GM12872 (cell line): ENCODE results near the gene TBC1D1.

Experiments used
- TF ChIP-seq, protein P1 (sequence below): IDR thresholded peaks from 3 replicates; pipeline ENCODE4 v1.5.1; 2011; ENCODE audit warnings: low read depth, mild to moderate bottlenecking, low read length, moderate library complexity; ENCODE audit not compliant: insufficient read depth

Gene TBC1D1

DNA sequence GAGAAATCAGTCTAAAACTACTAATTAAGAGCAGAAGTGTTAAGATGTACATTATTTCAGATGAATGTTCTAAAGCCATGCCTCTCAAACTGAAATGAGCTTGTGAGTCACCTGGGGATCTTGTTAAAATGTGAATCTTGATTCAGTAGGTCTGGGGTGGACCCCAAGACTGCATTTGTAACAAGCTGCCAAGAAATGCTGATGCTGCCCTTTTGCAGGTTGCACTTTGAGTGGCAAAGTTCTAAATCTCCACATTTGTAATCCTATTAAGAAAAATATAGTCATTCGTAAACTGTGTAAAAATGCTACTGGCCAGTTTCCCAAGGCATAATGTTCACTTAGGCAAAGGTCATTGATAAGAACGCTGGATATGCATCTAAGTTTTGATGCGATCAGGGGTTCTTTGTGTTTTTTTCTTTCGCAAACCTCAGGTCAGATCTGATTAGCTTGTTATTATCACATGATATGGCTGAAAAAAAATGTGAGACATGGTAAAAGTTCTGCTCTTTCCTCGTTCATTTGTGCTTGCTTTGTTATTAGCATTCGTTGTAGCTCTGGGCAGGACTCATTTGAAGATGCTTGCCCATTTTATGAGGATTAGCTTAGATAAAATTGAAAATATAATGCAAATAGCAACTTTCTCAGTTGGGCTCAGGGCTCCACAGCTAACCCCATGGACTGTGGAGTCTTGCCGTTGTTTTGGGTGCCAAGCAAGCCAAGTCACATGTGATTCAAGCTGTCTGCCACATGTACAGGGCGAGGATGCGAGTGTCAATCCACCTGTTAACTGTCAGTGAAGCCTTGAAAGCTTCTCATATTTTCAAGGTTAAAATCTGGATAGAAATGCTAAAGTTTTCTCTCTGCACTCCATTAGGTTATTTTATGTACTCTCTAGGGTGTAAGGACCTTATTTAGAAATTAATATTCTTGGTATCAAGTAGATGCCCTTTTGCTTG is 12.1 kb downstream of the TBC1D1 start:
- TF ChIP-seq, protein P1, sequence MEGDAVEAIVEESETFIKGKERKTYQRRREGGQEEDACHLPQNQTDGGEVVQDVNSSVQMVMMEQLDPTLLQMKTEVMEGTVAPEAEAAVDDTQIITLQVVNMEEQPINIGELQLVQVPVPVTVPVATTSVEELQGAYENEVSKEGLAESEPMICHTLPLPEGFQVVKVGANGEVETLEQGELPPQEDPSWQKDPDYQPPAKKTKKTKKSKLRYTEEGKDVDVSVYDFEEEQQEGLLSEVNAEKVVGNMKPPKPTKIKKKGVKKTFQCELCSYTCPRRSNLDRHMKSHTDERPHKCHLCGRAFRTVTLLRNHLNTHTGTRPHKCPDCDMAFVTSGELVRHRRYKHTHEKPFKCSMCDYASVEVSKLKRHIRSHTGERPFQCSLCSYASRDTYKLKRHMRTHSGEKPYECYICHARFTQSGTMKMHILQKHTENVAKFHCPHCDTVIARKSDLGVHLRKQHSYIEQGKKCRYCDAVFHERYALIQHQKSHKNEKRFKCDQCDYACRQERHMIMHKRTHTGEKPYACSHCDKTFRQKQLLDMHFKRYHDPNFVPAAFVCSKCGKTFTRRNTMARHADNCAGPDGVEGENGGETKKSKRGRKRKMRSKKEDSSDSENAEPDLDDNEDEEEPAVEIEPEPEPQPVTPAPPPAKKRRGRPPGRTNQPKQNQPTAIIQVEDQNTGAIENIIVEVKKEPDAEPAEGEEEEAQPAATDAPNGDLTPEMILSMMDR: no peak

DNA sequence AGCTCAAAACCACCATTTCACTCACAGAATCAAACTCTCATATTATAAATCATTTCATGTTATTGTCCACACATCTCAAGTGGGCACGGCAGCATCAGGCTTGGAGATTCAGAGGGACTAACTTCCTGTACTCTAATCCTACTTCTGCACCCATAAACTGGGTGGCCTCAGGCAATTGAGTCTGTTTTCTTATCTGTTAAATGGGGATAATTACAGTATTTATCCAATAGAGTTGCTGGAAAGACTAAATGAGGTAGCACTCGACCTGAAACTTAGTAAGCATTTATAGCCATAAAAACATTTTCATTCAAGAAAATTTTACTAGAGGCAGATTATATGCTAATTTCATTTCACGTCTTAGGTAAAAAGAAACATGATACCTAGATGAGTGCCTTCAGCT is 13.0 kb downstream of the TBC1D1 start:
- TF ChIP-seq, protein P1: no peak

DNA sequence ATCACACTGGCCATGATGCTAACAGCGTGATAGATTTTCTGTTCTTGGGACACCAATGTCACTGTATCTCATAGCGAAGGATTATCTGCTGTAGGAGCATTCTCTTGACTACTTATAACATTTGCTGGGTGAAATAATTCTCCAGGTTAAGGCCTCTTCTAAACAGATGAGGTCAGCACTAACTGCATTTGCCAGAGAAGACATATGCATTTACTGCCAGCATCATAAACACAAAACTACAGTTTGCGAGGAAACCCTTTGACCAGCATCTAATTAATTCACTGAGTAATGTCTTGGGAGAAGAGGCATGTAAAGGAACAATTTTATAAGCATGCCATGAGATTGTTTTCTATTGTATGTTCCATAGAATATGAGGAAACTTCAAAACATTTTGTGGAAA is 13.9 kb downstream of the TBC1D1 start:
- TF ChIP-seq, protein P1: no peak

DNA sequence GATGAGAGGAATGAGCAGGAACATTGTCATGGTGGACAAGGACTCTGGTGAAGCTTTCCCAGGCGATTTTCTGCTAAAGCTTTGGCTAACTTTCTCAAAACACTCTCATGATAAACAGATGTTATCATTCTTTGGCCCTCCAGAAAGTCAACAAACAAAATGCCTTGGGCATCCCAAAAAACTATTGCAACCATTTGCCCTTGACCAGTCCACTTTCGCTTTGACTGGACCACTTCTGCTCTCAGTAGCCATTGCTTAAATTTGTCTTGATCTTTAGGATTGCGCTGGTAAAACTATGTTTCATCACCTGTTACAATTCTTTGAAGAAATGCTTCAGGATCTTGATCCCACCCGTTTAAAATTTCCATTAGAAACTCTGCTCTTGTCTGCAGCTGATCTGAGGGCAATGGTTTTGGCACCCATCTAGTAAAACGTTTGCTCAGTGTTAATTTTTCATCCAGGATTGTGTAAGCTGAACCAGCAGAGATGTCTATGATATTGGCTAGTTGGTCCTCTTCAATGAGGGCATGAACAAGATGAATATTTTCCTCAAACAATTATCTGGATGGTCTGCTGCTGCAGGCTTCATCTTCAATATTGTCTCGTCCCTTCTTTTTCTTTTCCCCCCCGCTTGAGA is 14.8 kb downstream of the TBC1D1 start:
- TF ChIP-seq, protein P1: no peak

DNA sequence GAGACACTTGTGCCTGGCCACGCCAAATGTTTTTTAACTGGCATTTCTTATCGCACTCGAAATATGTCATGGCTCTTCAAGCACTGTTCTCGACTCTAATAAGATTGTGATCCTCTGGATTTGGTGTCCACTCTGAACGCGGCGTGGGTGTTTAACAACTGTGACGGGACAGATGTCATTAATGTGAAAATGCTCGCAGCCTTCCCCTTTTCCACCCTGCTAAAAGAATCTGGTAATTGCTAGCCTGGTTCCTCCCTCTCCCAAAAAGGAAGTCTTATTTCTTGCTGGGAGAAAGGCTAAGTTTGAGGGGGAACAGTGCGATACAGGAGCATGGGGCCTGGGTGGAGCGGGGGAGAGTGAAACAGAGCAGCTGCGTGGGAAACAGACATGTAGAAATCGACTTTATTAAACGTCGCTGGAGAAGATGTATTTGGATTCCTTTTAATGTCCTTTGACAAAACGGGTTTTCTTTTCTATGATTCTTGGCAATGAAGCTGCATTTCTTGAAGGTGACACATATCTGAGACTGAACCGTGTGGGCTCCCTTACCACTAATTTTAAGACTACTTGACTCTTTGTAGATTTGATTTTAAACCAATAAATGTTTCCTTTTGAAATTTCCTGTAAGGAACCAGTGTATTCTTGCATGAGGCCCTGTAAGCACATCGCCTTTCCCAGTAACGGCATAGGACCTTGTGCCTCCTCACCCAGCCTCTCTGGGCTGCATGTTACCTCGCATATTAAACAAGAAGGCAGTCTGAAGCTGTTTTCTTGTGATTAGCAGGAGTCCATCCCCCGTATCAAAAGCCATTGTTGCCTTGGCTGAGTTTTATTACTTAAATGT is 17.8 kb downstream of the TBC1D1 start:
- TF ChIP-seq, protein P1: no peak

DNA sequence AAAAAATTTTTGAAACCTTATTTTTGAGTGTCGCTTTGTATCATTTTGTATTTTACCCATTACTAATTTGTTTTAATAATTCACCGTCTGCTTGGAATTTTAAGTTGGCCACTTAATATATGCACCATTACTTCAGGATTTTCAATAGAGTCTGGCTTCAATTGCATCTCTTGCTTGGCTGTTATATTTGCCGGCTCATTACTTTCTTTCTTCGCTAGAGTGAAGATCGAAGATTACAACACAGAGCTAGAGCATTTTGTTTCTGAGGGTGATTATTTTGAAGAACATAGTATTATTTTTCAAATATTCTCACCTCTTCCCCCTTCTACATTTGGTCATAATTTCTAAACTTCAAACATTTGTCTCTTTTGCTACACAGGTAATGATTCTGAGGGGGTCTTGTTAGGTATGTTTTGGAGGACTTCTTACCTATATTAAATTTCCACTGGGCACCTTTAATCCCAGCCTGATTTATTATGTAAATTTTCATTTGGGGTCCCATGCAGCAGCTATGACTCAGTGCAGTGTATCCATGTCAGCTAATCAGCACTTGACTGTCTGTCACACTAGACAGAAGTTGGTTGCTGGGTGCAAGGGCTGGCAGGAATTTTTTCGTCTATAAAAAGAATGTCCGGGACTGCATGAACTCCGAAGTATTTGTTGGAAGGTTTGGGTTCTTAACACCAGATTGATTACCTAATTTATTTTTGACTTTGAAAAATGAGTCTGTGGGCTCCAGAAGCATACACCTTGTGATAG is 18.6 kb downstream of the TBC1D1 start:
- TF ChIP-seq, protein P1: no peak
